K562 (cell line): ENCODE data around the gene ARHGAP22. TPM values are rescaled to one million over a fixed set of nuclear protein-coding genes. Genes with fewer than 3 reads are reported as not detected.

Experiments used
- ATAC-seq: fragments of 200-7000 bp; cut with Tn5 transposase; 3 replicates; pipeline ENCODE4 v1.9.1; 2020; ENCODE audit warnings: moderate library complexity
- BruUV-seq: library from RNA; stranded (reverse); fragments of 400-500 nt; replicated peaks from 2 replicates; lab custom pipeline; 2021; lab: Mats Ljungman, UMichigan
- CTCF ChIA-PET: fragments of 300-600 bp; formaldehyde crosslinking; extraction: SDS; loops from one replicate; lab custom pipeline; 2021; ENCODE audit warnings: low intra/inter-chr PET ratio; lab: Yijun Ruan, JAX
- POLR2A ChIA-PET: fragments of 300-600, 350-650 bp; sonication (Branson Sonifier 250); formaldehyde crosslinking; extraction: SDS; loops from one replicate; lab custom pipeline; 2021; ENCODE audit warnings: antibody characterized with exemption, inconsistent platforms; lab: Yijun Ruan, JAX
- DNase-seq, 4 experiments: peaks; one replicate each; pipeline versions ENCODE4 v3.0.0 to v3.0.0-alpha.2; 2011 to 2018; ENCODE audit warnings: low spot score in 3 of 4, mixed read lengths in 3 of 4; ENCODE audit errors: extremely low read depth in 1 of 4
- FAIRE-seq: peaks from 2 replicates; lab custom pipeline; 2011; peaks lifted over from hg19 to GRCh38; lab: Jason Lieb, UNC
- H2AFZ ChIP-seq: 2 replicates; pipeline ENCODE4 v1.6.0; 2011; ENCODE audit warnings: low read depth, low read length, control low read depth, inconsistent platforms
- H3K27ac ChIP-seq: fragments of 200-600 bp; 3 replicates; pipeline ENCODE4 v1.8.0; 2011; ENCODE audit warnings: low read depth, mild to moderate bottlenecking, control low read depth, inconsistent platforms, low read length, moderate library complexity, mixed read lengths; ENCODE audit errors: extremely low read depth
- H3K27me3 ChIP-seq, 2 experiments: fragments of 300-600 bp in 1 of 2; 2 replicates in 1 of 2; 3 replicates in 1 of 2; pipeline versions ENCODE4 v1.6.0 to v1.8.0; 2011; ENCODE audit warnings: inconsistent platforms in 2 of 2, low read length in 2 of 2, mild to moderate bottlenecking in 1 of 2, mixed read lengths in 1 of 2, moderate library complexity in 1 of 2; ENCODE audit not compliant: control insufficient read depth in 2 of 2, insufficient read depth in 2 of 2
- H3K36me3 ChIP-seq: fragments of 300-600 bp; 3 replicates; pipeline ENCODE4 v1.8.0; 2011; ENCODE audit warnings: mild to moderate bottlenecking, low read length, inconsistent platforms; ENCODE audit not compliant: control insufficient read depth, insufficient read depth
- H3K4me1 ChIP-seq, 2 experiments: fragments of 200-600 bp in 1 of 2; replicated peaks in 1 of 2; 2 replicates in 1 of 2; 3 replicates in 1 of 2; pipeline versions ENCODE4 v1.5.1 to v1.8.0; 2011; ENCODE audit warnings: inconsistent platforms in 2 of 2, low read length in 2 of 2, mild to moderate bottlenecking in 1 of 2, mixed read lengths in 1 of 2, moderate library complexity in 1 of 2; ENCODE audit not compliant: control insufficient read depth in 2 of 2, insufficient read depth in 2 of 2
- H3K4me2 ChIP-seq: 2 replicates; pipeline ENCODE4 v1.6.1; 2011; ENCODE audit warnings: low read length, control low read depth, inconsistent platforms, mixed read lengths; ENCODE audit not compliant: insufficient read depth
- H3K4me3 ChIP-seq: fragments of 200-600 bp; sonication (generic), shearing (Covaris generic); 2 replicates; pipeline ENCODE4 v1.5.1; 2016; ENCODE audit warnings: control low read depth, inconsistent platforms
- H3K79me2 ChIP-seq: fragments of 200-600 bp; 3 replicates; pipeline ENCODE4 v1.8.0; 2011; ENCODE audit warnings: low read length, inconsistent platforms; ENCODE audit not compliant: control insufficient read depth, insufficient read depth
- H3K9ac ChIP-seq, 2 experiments: 2 replicates each; pipeline versions ENCODE4 v1.6.0 to v1.6.1; 2011; ENCODE audit warnings: low read depth in 2 of 2, low read length in 2 of 2, control low read depth in 1 of 2, inconsistent platforms in 1 of 2, mild to moderate bottlenecking in 1 of 2, mixed read lengths in 1 of 2; ENCODE audit not compliant: insufficient read depth in 1 of 2
- H3K9me1 ChIP-seq: one replicate; pipeline ENCODE4 v1.6.0; 2011; ENCODE audit warnings: inconsistent platforms, mild to moderate bottlenecking, low read length, moderate library complexity; ENCODE audit not compliant: control insufficient read depth, insufficient read depth
- H3K9me3 ChIP-seq: replicated peaks from 2 replicates; pipeline ENCODE4 v1.5.1; 2011; ENCODE audit warnings: low read depth, low read length, inconsistent platforms; ENCODE audit not compliant: control insufficient read depth, insufficient read depth
- H4K20me1 ChIP-seq: replicated peaks from 2 replicates; pipeline ENCODE4 v1.6.1; 2011; ENCODE audit warnings: low read length, inconsistent platforms, mixed read lengths; ENCODE audit not compliant: control insufficient read depth, insufficient read depth
- JUN ChIP-seq, 2 experiments: sonication (generic) in 1 of 2; formaldehyde crosslinking in 1 of 2; IDR thresholded peaks; 2 replicates each; pipeline versions ENCODE4 v1.6.1 to v1.8.0; 2012 to 2022; ENCODE audit warnings: borderline replicate concordance in 2 of 2, mild to moderate bottlenecking in 2 of 2, improper control_type of control experiment in 1 of 2, low read depth in 1 of 2, low read length in 1 of 2, missing genetic modification reagents in 1 of 2
- POLR3A ChIP-seq: IDR thresholded peaks from 2 replicates; pipeline ENCODE4 v1.6.1; 2011; ENCODE audit warnings: borderline replicate concordance, mild to moderate bottlenecking, moderate library complexity; ENCODE audit not compliant: insufficient read length, insufficient read depth; ENCODE audit errors: extremely low read depth
- TFAP4 ChIP-seq: sonication (generic); formaldehyde crosslinking; IDR thresholded peaks from 2 replicates; pipeline ENCODE4 v1.8.0; 2022; ENCODE audit warnings: missing genetic modification reagents, mild to moderate bottlenecking, moderate library complexity, borderline replicate concordance
- WGBS: fragments of 100-300 bp; shearing (Covaris generic); methylation state at CpG from one replicate; pipeline ENCODE4 v1.1.6; 2016; ENCODE audit warnings: low coverage, mixed read lengths; ENCODE audit not compliant: insufficient coverage; ENCODE audit errors: missing lambda C conversion rate; 5-methylcytosine and 5-hydroxymethylcytosine counted together
- in situ Hi-C: fragments of 300-500 bp; cut with MboI; formaldehyde crosslinking; loops from 4 replicates; pipeline ENCODE4 v1.15.0; 2018; ENCODE audit warnings: inconsistent platforms, mixed read lengths
- intact Hi-C: fragments of 100-400 bp; cut with micrococcal nuclease; formaldehyde crosslinking; loops from 2 replicates; pipeline ENCODE4 v1.14.2; 2022
- polyA plus RNA-seq, 8 experiments: library from polyadenylated mRNA; depleted of rRNA in 4 of 8; stranded (reverse) in 5 of 8; unstranded in 3 of 8; fragments of >200 nt; fragmentation: Nextera tagmentation in 2 of 8; fragmentation: Illumina TruSeq in 1 of 8; extraction: Ambion mirVana in 2 of 8; extraction: Trizol in 1 of 8; gene quantifications; 2 replicates each; pipeline versions ENCODE4 v1.2.1 to v1.2.3, GENCODE V29; 2011 to 2014; ENCODE audit warnings: inconsistent platforms in 1 of 8, missing spikeins in 1 of 8
- total RNA-seq, 7 experiments: library from RNA; depleted of rRNA in 6 of 7; stranded (reverse); fragments of >200 nt in 6 of 7; fragmentation: Illumina TruSeq in 2 of 7; extraction: Trizol in 2 of 7; gene quantifications; 2 replicates each; pipeline versions ENCODE4 v1.2.1 to v1.2.3, GENCODE V29; 2011 to 2021; ENCODE audit warnings: low replicate concordance in 1 of 7

ARHGAP22 gene
- total and polyA plus RNA-seq, 9 of the 15 experiments (the other 6 are each of a cell fraction or from before 2014, with no cell fraction given), result 1.3 to 28.1 (median 12.7) TPM

GRCh38 chr10:48517482-48517881 is 87.4 kb downstream of the ARHGAP22 start:
- H4K20me1 ChIP-seq, result no peaks in the 10 kb centered on the region
- BruUV-seq, result no TSS peak
- no peak overlapping the region for H3K4me3 ChIP-seq
- H3K27ac ChIP-seq, result peak overlapping the region; percentile 34; the same call in 1 of the 3 replicates
- CTCF ChIA-PET, result no interaction called here
- H3K79me2 ChIP-seq, result peaks cover 97% of the 10 kb centered on the region
- H3K9me3 ChIP-seq, result no peaks in the 10 kb centered on the region; the same call in 1 of the 2 replicates
- FAIRE-seq (no peak), ATAC-seq (peak; percentile 39), DNase-seq (no peak)
- intact Hi-C loops (no loop called here), in situ Hi-C loops (no loop called here)
- H2AFZ ChIP-seq, result peak overlapping the region; percentile 30; the same call in 1 of the 2 replicates
- H3K9ac ChIP-seq, result peak overlapping the region; percentile 5 to 81; a peak in 3 of 4 replicates
- TF ChIP-seq TFAP4 (CRISPR knock-in tag) (peak; percentile 19; the same call in 1 of the 2 replicates), POLR3A (no peak), JUN (IDR thresholded peaks at IDR 0.05; ENCODE audit: borderline replicate concordance, low read depth, low read length) (no peak), JUN (CRISPR knock-in tag; IDR thresholded peaks at IDR 0.05; ENCODE audit: borderline replicate concordance) (0 out of 2 replicates have a peak, but pooled peaks have one; percentile 1)
- WGBS, result 47% methylated on average over 9 of the region's 9 CpGs
- H3K4me1 ChIP-seq, result peaks cover 10 to 32% of the 10 kb centered on the region in 2 experiments; a peak in 4 of 5 replicates
- H3K4me2 ChIP-seq, result no peak overlapping the region
- POLR2A ChIA-PET, result interaction anchor here (1.0 kb wide), 1 partner anchor 17 kb away, joined by 3 read pairs; no protein-coding TSS in a partner anchor
- no peaks in the 10 kb centered on the region for H3K27me3 ChIP-seq
- H3K36me3 ChIP-seq, result peaks cover 9% of the 10 kb centered on the region; the same call in 1 of the 3 replicates
- no peaks in the 10 kb centered on the region for H3K9me1 ChIP-seq
